ES-I3 (cell line): ENCODE measurements around the gene TPX2.

Source experiments
- H3K36me3 ChIP-seq: 2 replicates; pipeline ENCODE4 v1.6.1; 2013; ENCODE audit warnings: mild to moderate bottlenecking, low read length, control low read depth, moderate library complexity; ENCODE audit not compliant: insufficient read depth
- H3K4me1 ChIP-seq: 2 replicates; pipeline ENCODE4 v1.6.1; 2013; ENCODE audit warnings: mild to moderate bottlenecking, control low read depth, low read length; ENCODE audit not compliant: insufficient read depth
- H3K9ac ChIP-seq: 2 replicates; pipeline ENCODE4 v1.6.1; 2013; ENCODE audit warnings: low read depth, mild to moderate bottlenecking, low read length, moderate library complexity
- H3K9me3 ChIP-seq: 2 replicates; pipeline ENCODE4 v1.6.1; 2013; ENCODE audit warnings: mild to moderate bottlenecking, low read length, moderate library complexity; ENCODE audit not compliant: control insufficient read depth, insufficient read depth

The TPX2 gene

GRCh38 chr20:31758521-31758920 lies 19.4 kb downstream of the TPX2 start:
- Histone ChIP-seq H3K9ac (no peak overlapping the region), H3K36me3 (peaks cover 13% of the 10 kb centered on the region), H3K4me1 (no peaks in the 10 kb centered on the region), H3K9me3 (no peaks in the 10 kb centered on the region)

DNA sequence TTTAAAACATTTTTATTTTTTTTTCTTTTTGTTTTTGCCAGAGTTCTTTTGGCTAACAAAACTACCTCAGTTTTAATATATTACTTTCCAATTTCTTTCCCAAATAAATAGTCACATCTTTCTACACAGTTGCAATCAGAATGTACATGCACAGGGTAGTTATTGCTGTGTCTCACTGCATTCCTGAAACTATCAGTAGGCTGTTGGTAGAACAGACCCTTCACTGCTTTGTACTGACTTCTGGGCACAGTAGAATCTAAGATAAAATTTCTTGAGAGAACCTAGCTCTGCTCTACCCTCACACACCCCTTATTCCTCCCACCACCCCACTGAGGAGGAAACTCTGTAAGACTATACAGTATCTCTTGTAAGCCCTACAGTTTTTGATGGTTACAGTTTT lies 19.9 kb downstream of the TPX2 start:
- no peaks in the 10 kb centered on the region for H3K4me1 ChIP-seq
- H3K9me3 ChIP-seq: no peaks in the 10 kb centered on the region
- peaks cover 13% of the 10 kb centered on the region for H3K36me3 ChIP-seq
- H3K9ac ChIP-seq: no peak overlapping the region

DNA sequence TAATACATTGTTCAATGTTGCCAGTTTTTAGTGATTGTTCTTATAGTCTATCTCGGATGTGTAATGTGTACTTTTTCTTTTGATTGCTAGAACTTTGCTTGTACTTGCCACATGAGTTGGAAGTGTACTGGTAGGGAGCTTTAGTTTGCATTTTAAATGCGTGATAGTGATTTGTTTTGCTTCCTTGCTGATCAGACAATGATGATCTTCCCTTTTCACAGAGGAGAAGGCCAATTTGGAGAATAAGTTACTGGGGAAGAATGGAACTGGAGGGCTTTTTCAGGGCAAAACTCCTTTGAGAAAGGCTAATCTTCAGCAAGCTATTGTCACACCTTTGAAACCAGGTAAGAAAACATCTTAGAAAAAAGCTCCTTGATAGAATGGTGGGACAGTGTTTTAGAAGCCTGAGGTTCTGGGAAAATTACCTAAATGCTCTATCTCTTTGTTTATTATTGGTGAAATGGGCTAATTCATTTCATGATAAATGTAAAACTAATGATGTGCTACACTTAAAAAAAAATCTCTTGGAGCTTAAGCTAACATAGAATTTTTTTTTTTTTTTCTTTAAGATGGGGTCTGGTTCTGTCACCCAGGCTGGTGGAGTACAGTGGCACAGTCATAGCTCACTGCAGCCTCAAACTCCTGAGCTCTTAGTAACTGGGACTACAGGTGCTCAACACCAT lies 20.9 kb downstream of the TPX2 start:
- Histone ChIP-seq H3K9me3 (no peaks in the 10 kb centered on the region), H3K4me1 (no peaks in the 10 kb centered on the region), H3K36me3 (peaks cover 13% of the 10 kb centered on the region), H3K9ac (no peak overlapping the region)

DNA sequence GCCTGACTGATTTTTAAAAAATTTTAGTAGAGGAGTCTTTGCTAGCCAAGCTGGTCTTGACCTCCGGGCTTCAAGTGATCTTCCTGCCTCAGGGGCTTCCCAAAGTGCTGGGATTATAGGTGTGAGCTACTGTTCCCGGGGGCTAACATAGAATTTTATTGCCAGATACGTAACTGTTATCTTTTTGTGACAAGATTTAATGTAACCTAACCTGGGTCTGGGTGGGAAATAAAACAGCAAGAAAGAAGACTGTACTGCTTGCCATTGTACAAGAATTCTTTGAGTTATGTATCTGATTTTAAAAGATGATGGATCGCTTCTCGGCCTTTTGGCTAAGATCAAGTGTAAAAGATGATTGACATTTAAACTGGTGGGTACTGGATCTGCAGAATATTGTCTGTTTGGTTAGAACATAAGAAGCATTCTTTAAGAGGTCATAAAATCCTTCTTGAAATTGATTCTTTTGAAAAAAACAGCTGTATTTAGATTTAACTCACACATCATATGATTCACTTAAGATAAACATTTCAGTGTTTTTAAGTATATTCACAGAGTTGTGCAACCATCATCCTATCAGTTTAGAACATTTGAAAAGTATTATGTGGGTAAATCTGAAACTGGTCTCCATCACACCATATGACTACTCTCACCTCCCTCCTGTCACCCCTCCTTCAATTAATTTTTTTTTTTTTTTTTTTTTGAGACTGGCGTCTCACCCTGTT lies 21.6 kb downstream of the TPX2 start:
- H3K4me1 ChIP-seq: no peaks in the 10 kb centered on the region
- peaks cover 13% of the 10 kb centered on the region for H3K36me3 ChIP-seq
- no peak overlapping the region for H3K9ac ChIP-seq
- no peaks in the 10 kb centered on the region for H3K9me3 ChIP-seq

DNA sequence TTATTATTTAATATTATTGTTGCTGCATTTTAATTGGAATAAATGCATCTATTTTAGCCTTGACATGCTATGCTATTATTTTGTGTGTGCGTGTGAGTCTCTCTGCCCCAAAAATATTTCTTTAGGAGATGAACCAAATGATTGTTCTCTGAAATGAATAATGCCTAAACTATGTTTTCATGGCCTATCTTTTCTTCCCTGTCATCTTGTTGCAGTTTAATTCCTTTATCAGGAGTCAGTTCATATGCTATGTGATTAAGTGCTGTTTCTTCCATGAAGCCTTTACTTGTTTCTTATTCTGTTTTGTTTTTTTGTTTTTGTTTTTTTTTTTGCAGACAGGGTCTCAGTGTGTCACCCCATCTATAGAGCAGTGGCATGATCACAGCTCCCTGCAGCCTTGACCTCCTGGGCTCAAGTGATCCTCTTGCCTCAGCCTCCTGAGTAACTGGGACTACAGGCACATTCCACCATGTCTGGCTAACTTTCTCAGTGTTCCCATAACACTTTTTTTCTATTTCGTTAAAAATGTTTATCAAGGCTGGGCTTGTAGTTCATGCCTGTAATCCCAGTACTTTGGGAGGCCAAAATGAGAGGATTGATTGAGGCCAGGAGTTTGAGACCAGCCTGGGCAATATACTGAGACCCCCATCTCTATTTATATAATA lies 25.7 kb downstream of the TPX2 start:
- no peaks in the 10 kb centered on the region for H3K4me1 ChIP-seq
- H3K9ac ChIP-seq: no peak overlapping the region
- H3K9me3 ChIP-seq: no peaks in the 10 kb centered on the region
- peaks cover 21% of the 10 kb centered on the region for H3K36me3 ChIP-seq

GRCh38 chr20:31767805-31768204 lies 28.7 kb downstream of the TPX2 start:
- Histone ChIP-seq H3K9ac (no peak overlapping the region), H3K9me3 (no peaks in the 10 kb centered on the region), H3K4me1 (no peaks in the 10 kb centered on the region), H3K36me3 (peaks cover 27% of the 10 kb centered on the region)

DNA sequence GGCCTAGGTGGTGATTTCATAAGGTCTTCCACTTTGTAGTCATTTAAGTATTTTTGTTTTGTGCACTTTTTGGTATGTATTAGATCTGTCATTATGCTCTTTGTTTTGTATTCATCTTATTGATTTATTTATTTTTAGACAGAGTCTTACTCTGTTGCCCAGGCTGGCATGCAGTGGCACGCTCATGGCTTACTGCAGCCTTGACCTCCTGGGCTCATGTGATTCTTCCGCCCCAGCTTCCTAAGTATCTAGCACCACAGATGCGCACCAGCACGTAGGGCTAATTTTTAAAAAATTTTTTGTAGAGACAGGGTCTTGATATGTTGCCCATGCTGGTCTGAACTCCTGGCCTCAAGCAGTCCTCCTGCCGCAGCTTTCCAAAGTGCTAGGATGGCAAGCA lies 30.6 kb downstream of the TPX2 start:
- Histone ChIP-seq H3K36me3 (peaks cover 33% of the 10 kb centered on the region), H3K9me3 (no peaks in the 10 kb centered on the region), H3K4me1 (no peaks in the 10 kb centered on the region)

GRCh38 chr20:31770243-31770642 lies 31.2 kb downstream of the TPX2 start:
- H3K9me3 ChIP-seq: no peaks in the 10 kb centered on the region
- no peaks in the 10 kb centered on the region for H3K4me1 ChIP-seq
- no peak overlapping the region for H3K9ac ChIP-seq
- peaks cover 33% of the 10 kb centered on the region for H3K36me3 ChIP-seq

More for the DNA sequence above, 30.6 kb downstream of the TPX2 start:
- no peak overlapping the region for H3K9ac ChIP-seq

DNA sequence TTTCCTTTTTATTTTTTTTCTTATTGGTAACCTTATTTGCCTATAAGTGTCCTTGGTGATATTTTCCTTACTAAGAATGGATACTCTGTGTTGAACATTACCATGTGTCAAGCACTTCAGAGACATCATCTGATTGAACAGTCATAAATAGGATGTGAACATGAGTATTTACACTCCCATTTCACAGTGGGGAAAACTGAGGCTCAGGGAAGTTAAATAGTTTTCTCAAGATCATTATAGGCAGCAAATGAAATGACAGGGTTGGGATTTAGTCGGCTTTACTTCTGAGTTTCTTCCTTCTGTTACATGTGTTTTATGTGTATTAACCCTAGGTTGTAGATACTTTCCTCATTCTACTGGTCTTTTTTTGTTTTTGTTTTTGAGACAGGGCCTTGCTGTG lies 35.3 kb downstream of the TPX2 start:
- peaks cover 32% of the 10 kb centered on the region for H3K36me3 ChIP-seq
- H3K9ac ChIP-seq: no peak overlapping the region
- H3K9me3 ChIP-seq: no peaks in the 10 kb centered on the region
- no peaks in the 10 kb centered on the region for H3K4me1 ChIP-seq

DNA sequence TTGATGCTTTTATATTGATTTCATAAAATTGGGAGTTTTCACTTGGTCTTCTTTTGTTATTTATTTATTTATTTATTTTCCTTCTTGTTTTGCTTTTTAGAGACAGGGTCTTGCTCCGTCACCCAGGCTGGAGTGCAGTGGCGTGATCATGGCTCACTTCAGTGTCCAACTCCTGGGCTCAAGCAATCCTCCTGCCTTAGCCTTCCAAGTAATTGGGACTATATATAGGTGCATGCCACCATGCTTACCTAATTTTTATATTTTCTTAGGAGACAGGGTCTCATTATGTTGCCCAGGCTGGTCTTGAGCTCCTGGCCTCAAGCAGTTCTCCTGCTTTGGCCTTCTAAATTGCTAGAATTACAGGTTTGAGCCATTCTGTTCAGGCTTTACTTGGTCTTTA lies 41.7 kb downstream of the TPX2 start:
- Histone ChIP-seq H3K9me3 (no peaks in the 10 kb centered on the region), H3K4me1 (no peaks in the 10 kb centered on the region), H3K9ac (no peak overlapping the region), H3K36me3 (peaks cover 34% of the 10 kb centered on the region)

DNA sequence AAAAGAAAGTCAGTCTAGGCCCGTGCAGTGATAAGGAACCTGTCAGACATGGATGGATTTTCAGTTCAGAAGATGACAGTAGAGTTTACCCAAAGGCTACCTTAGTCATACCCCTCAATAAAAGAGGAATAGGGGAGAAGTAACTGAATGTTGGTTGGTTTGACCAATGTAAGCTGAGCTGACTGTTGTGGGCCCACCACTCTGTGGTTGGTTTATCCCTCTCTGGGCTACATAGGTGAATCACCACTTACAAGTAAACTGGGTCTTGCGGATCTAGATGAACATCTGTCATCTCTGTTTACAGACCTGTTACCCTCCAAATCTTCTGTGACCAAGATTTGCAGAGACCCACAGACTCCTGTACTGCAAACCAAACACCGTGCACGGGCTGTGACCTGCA lies 42.9 kb downstream of the TPX2 start:
- Histone ChIP-seq H3K4me1 (no peaks in the 10 kb centered on the region), H3K36me3 (peaks cover 34% of the 10 kb centered on the region), H3K9me3 (no peaks in the 10 kb centered on the region)

DNA sequence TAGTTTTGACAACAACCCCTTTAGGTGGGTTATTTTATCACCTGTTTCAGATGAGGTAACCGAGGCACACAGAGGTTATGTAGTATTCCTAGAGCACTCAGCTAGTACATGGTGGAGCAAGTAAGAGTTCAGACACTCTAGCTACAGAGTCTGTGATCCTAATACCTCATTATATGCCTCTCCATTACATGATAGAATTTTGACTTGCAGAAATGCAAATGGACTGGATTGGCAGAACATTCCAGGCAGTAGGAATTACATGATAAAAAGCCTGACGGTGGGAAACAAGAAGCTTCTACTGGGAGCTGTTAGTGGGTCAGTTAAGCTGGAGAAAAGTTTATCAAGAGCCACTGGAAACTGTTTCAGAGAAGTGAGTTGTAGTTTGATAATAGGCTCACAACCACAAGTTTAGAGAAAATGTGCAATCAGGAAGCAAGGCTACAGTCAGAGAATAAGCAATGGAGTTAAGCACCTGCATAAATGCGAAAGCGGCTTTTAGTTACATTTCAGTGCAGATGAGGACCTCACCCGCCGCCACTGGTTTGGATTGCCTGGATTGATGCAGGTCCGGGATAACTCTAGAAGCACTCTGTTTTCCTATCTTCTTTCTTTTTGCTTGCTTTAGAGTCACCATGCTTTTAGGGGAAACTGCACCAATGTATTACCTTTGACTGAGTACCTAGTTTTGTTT lies 45.4 kb downstream of the TPX2 start:
- Histone ChIP-seq H3K9ac (no peak overlapping the region), H3K4me1 (no peaks in the 10 kb centered on the region), H3K9me3 (no peaks in the 10 kb centered on the region), H3K36me3 (peaks cover 34% of the 10 kb centered on the region)

More for the DNA sequence above, 42.9 kb downstream of the TPX2 start:
- no peak overlapping the region for H3K9ac ChIP-seq

- Histone ChIP-seq H3K9ac (no peak overlapping the region), H3K4me1 (no peaks in the 10 kb centered on the region), H3K36me3 (peaks cover 32% of the 10 kb centered on the region), H3K9me3 (no peaks in the 10 kb centered on the region)
Observed at GRCh38 chr20:31785089-31785488, 46.0 kb downstream of the TPX2 start.

DNA sequence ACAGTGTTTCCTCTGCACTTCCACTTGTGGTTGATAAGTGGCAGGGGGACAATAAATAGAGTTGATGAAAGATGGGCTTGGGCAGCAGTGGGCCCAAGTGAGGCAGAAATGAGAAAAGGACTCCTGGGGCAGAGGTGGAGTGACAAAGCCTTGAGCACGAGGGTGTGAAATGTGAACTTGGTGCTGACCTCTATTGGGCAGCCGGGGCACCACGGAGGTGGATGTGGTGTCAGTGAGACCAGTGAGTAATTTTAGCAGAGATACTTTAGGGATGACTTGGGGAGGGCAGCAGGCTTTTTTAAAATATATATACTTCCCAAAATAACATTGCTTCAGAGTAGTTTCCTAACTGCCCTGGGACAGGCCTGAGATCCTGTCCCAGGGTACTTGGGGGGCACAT lies 49.5 kb downstream of the TPX2 start:
- no peak overlapping the region for H3K9ac ChIP-seq
- no peaks in the 10 kb centered on the region for H3K9me3 ChIP-seq
- H3K36me3 ChIP-seq: peaks cover 27% of the 10 kb centered on the region
- H3K4me1 ChIP-seq: no peaks in the 10 kb centered on the region
